BJ (cell line): ENCODE data around the gene NME3. TPM values are rescaled to one million over a fixed set of nuclear protein-coding genes. Genes with fewer than 3 reads are reported as not detected.

Experiments
- CTCF ChIA-PET: fragments of 350-600 bp; formaldehyde crosslinking; extraction: SDS; loops from one replicate; lab custom pipeline; 2021; ENCODE audit warnings: antibody characterized with exemption, inconsistent platforms; lab: Yijun Ruan, JAX
- POLR2A ChIA-PET: fragments of 300-600 bp; sonication (Branson Sonifier 250); formaldehyde crosslinking; extraction: SDS; loops from one replicate; lab custom pipeline; 2021; ENCODE audit warnings: antibody characterized with exemption; lab: Charles Lee
- DNase-seq: peaks from one replicate; pipeline ENCODE4 v3.0.0-alpha.2; 2011; ENCODE audit warnings: low read depth
- H3K27me3 ChIP-seq: 2 replicates; pipeline ENCODE4 v1.6.0; 2011; ENCODE audit warnings: low read length; ENCODE audit not compliant: control insufficient read depth, insufficient read depth
- H3K36me3 ChIP-seq: 2 replicates; pipeline ENCODE4 v1.5.1; 2011; ENCODE audit warnings: low read length; ENCODE audit not compliant: control insufficient read depth, insufficient read depth
- H3K4me3 ChIP-seq: 2 replicates; pipeline ENCODE4 v1.5.1; 2011; ENCODE audit warnings: low read depth, mild to moderate bottlenecking, control low read depth, low read length
- CTCF ChIP-seq: IDR thresholded peaks from 2 replicates; pipeline ENCODE4 v1.5.1; 2011; ENCODE audit warnings: low read depth, mild to moderate bottlenecking, control low read depth, inconsistent platforms, low read length, moderate library complexity; ENCODE audit not compliant: insufficient read depth
- polyA plus RNA-seq: library from polyadenylated mRNA; depleted of rRNA; stranded (reverse); fragments of >200 nt; gene quantifications from 2 replicates; pipeline ENCODE4 v1.2.3, GENCODE V29; 2011

Gene NME3
- polyA plus RNA-seq, 1 experiment, result 34.3 TPM

- TF ChIP-seq CTCF, result no peak
- POLR2A ChIA-PET, result no interaction called here
- H3K4me3 ChIP-seq, result peak overlapping the region; percentile 92
- CTCF ChIA-PET, result interaction anchor here (1.0 to 1.9 kb wide), 4 partner anchors 9 to 68 kb away, joined by 3 to 11 read pairs (median 6); partner anchors contain the start of genes MAPK8IP3, NUBP2 and SPSB3
- no peak for DNase-seq
- no peaks in the 10 kb centered on the region for H3K27me3 ChIP-seq
- H3K36me3 ChIP-seq, result peaks cover 29% of the 10 kb centered on the region
These were observed 2.5 kb upstream of the NME3 start for GRCh38 chr16:1773703-1774447.

- ChIA-PET CTCF (interaction anchor here (0.6 to 1.9 kb wide), 7 partner anchors 9 to 81 kb away, joined by 3 to 11 read pairs (median 3); partner anchors contain the start of genes MAPK8IP3, NUBP2 and SPSB3), POLR2A (interaction anchor here (0.6 kb wide), 1 partner anchor 68 kb away, joined by 4 read pairs; no protein-coding TSS in a partner anchor)
- H3K27me3 ChIP-seq, result no peaks in the 10 kb centered on the region
- peak within 1 kb of the TSS; percentile 92 for H3K4me3 ChIP-seq
- peaks cover 35% of the 10 kb centered on the region for H3K36me3 ChIP-seq
- no peak for DNase-seq
- peak; percentile 62 for TF ChIP-seq CTCF
These were observed 1.8 kb upstream of the NME3 start, which contains the start of gene MRPS34 for GRCh38 chr16:1772908-1773702. Gene MRPS34, minus strand, starts transcription at chr16:1773134. Its CDS starts 15 bp downstream, at chr16:1773119.

GRCh38 chr16:1772362-1772907 lies 1.1 kb upstream of the NME3 start, which contains the start of gene EME2:
Gene EME2, plus strand, starts transcription at chr16:1772810. Its CDS starts 418 bp downstream, at chr16:1773228.
- Histone ChIP-seq H3K4me3 (peak within 1 kb of the TSS; percentile 92), H3K27me3 (no peaks in the 10 kb centered on the region), H3K36me3 (peaks cover 31% of the 10 kb centered on the region)
- DNase-seq, result no peak
- POLR2A ChIA-PET, result interaction anchor here (0.6 kb wide), 1 partner anchor 67 kb away, joined by 4 read pairs; no protein-coding TSS in a partner anchor
- TF ChIP-seq CTCF, result no peak
- CTCF ChIA-PET, result interaction anchor here (0.6 to 1.9 kb wide), 4 partner anchors 10 to 80 kb away, joined by 3 to 8 read pairs (median 4); partner anchors contain the start of genes MAPK8IP3, NUBP2 and SPSB3

- POLR2A ChIA-PET, result no interaction called here
- DNase-seq, result no peak
- Histone ChIP-seq H3K36me3 (peaks cover 31% of the 10 kb centered on the region), H3K27me3 (no peaks in the 10 kb centered on the region), H3K4me3 (peak overlapping the region; percentile 92)
- CTCF ChIA-PET, result interaction anchor here (1.8 kb wide), 1 partner anchor 11 kb away, joined by 5 read pairs; the partner anchor contains the start of genes NUBP2 and SPSB3
- no peak for TF ChIP-seq CTCF
These were observed 570 bp upstream of the NME3 start for GRCh38 chr16:1771864-1772361.
